OCI-LY3 (cell line): ENCODE measurements around the gene ARF1.

ENCODE experiments used
- H2AFZ ChIP-seq: fragments of 200-600, 300-600 bp; shearing (Covaris generic); 2 replicates; pipeline ENCODE4 v1.6.0; 2014; ENCODE audit warnings: antibody characterized with exemption, low read depth, low read length
- H3K27ac ChIP-seq: fragments of 200-600, 300-600 bp; sonication (generic); 2 replicates; pipeline ENCODE4 v1.5.1; 2014; ENCODE audit warnings: mild to moderate bottlenecking, low read length, moderate library complexity, mixed read lengths
- H3K27me3 ChIP-seq: fragments of 200-600, 300-600 bp; sonication (generic); 2 replicates; pipeline ENCODE4 v1.6.1; 2014; ENCODE audit warnings: low read depth, low read length, mixed read lengths
- H3K36me3 ChIP-seq: fragments of 200-600, 300-600 bp; sonication (generic); replicated peaks from 2 replicates; pipeline ENCODE3; 2014; ENCODE audit warnings: low read depth, low read length, mixed read lengths
- H3K4me1 ChIP-seq: fragments of 300-600, 200-600 bp; sonication (generic); 2 replicates; pipeline ENCODE4 v1.6.1; 2014; ENCODE audit warnings: low read length, mixed read lengths
- H3K4me2 ChIP-seq: fragments of 200-600, 300-600 bp; sonication (generic); 2 replicates; pipeline ENCODE4 v1.6.1; 2014; ENCODE audit warnings: low read length, mixed read lengths
- H3K4me3 ChIP-seq: fragments of 300-600, 200-600 bp; sonication (generic); 2 replicates; pipeline ENCODE4 v1.5.1; 2014; ENCODE audit warnings: antibody characterized with exemption, mild to moderate bottlenecking, low read length, moderate library complexity
- H3K79me2 ChIP-seq: fragments of 300-600, 200-600 bp; shearing (Covaris generic); 2 replicates; pipeline ENCODE4 v1.6.1; 2014; ENCODE audit warnings: mild to moderate bottlenecking, low read length, mixed read lengths
- H3K9ac ChIP-seq: fragments of 300-600, 200-600 bp; shearing (Covaris generic); 2 replicates; pipeline ENCODE4 v1.6.0; 2014; ENCODE audit warnings: mild to moderate bottlenecking, low read length, moderate library complexity
- H3K9me3 ChIP-seq: fragments of 200-600, 300-600 bp; shearing (Covaris generic); 2 replicates; pipeline ENCODE4 v1.6.1; 2014; ENCODE audit warnings: low read length, mixed read lengths; ENCODE audit not compliant: insufficient read depth
- H4K20me1 ChIP-seq: fragments of 200-600, 300-600 bp; sonication (generic); 2 replicates; pipeline ENCODE4 v1.6.1; 2016; ENCODE audit warnings: low read length, mixed read lengths; ENCODE audit not compliant: insufficient read depth
- CTCF ChIP-seq: fragments of 200-600, 300-600 bp; sonication (generic); IDR thresholded peaks from 2 replicates; pipeline ENCODE4 v1.5.1; 2014; ENCODE audit warnings: antibody characterized with exemption, low read length, low read depth
- EZH2phosphoT487 ChIP-seq: fragments of 200-600 bp; shearing (Covaris generic); IDR thresholded peaks from 2 replicates; pipeline ENCODE4 v1.6.1; 2018; ENCODE audit warnings: antibody characterized with exemption, mixed run types, low read depth

The ARF1 gene

GRCh38 chr1:228112167-228112566, 29.7 kb downstream of the ARF1 start:
- no peak overlapping the region for H3K27ac ChIP-seq
- H4K20me1 ChIP-seq = no peaks in the 10 kb centered on the region
- no peak overlapping the region for H2AFZ ChIP-seq
- no peak overlapping the region for H3K9ac ChIP-seq
- H3K9me3 ChIP-seq = no peaks in the 10 kb centered on the region
- H3K4me3 ChIP-seq = no peak overlapping the region
- no peaks in the 10 kb centered on the region for H3K27me3 ChIP-seq
- H3K79me2 ChIP-seq = peaks cover 27% of the 10 kb centered on the region
- H3K36me3 ChIP-seq = peaks cover 7% of the 10 kb centered on the region
- no peak overlapping the region for H3K4me2 ChIP-seq
- TF ChIP-seq CTCF = no peak
- H3K4me1 ChIP-seq = peaks cover 14% of the 10 kb centered on the region

GRCh38 chr1:228112617-228113016, 30.1 kb downstream of the ARF1 start:
- no peak overlapping the region for H3K4me3 ChIP-seq
- H3K36me3 ChIP-seq = peaks cover 4% of the 10 kb centered on the region
- no peaks in the 10 kb centered on the region for H3K27me3 ChIP-seq
- H3K9ac ChIP-seq = no peak overlapping the region
- no peak overlapping the region for H3K4me2 ChIP-seq
- H4K20me1 ChIP-seq = no peaks in the 10 kb centered on the region
- TF ChIP-seq EZH2phosphoT487 (no peak), CTCF (no peak)
- no peak overlapping the region for H3K27ac ChIP-seq
- H3K79me2 ChIP-seq = peaks cover 24% of the 10 kb centered on the region
- H3K9me3 ChIP-seq = 0 out of 2 replicates have a peak, but pooled peaks cover 4% of the 10 kb centered on the region
- H3K4me1 ChIP-seq = peaks cover 14% of the 10 kb centered on the region
- no peak overlapping the region for H2AFZ ChIP-seq

GRCh38 chr1:228114827-228115226, 32.3 kb downstream of the ARF1 start:
- no peaks in the 10 kb centered on the region for H4K20me1 ChIP-seq
- peaks cover 14% of the 10 kb centered on the region; the same call in 1 of the 2 replicates for H3K9me3 ChIP-seq
- H2AFZ ChIP-seq = no peak overlapping the region
- TF ChIP-seq CTCF (no peak), EZH2phosphoT487 (no peak)
- peaks cover 4% of the 10 kb centered on the region; the same call in 1 of the 2 replicates for H3K79me2 ChIP-seq
- H3K9ac ChIP-seq = no peak overlapping the region
- no peaks in the 10 kb centered on the region for H3K36me3 ChIP-seq
- H3K4me3 ChIP-seq = no peak overlapping the region
- no peak overlapping the region for H3K27ac ChIP-seq
- peaks cover 7% of the 10 kb centered on the region for H3K4me1 ChIP-seq
- H3K27me3 ChIP-seq = no peaks in the 10 kb centered on the region
- H3K4me2 ChIP-seq = no peak overlapping the region

- no peak for TF ChIP-seq EZH2phosphoT487
- TF ChIP-seq CTCF = no peak
- no peaks in the 10 kb centered on the region for H3K79me2 ChIP-seq
- no peaks in the 10 kb centered on the region for H3K36me3 ChIP-seq
Measured at GRCh38 chr1:228117335-228117734, 34.8 kb downstream of the ARF1 start.

More at GRCh38 chr1:228117335-228117734, 34.8 kb downstream of the ARF1 start:
- H3K9me3 ChIP-seq = peaks cover 14% of the 10 kb centered on the region; the same call in 1 of the 2 replicates
- H3K4me2 ChIP-seq = no peak overlapping the region
- no peak overlapping the region for H3K9ac ChIP-seq
- H3K27me3 ChIP-seq = no peaks in the 10 kb centered on the region
- H3K4me1 ChIP-seq = peaks cover 5% of the 10 kb centered on the region; the same call in 1 of the 2 replicates
- no peak overlapping the region for H2AFZ ChIP-seq
- no peaks in the 10 kb centered on the region for H4K20me1 ChIP-seq
- H3K4me3 ChIP-seq = no peak overlapping the region
- H3K27ac ChIP-seq = no peak overlapping the region
